OCI-LY3 (cell line): ENCODE data around the gene RRN3.
"Not testable (repeated sequence)": the region's sequence is repeated elsewhere in the genome, so short reads cannot be mapped to it uniquely, and the experiment has no call there.

Experiments used
- CTCF ChIP-seq: fragments of 200-600, 300-600 bp; sonication (generic); IDR thresholded peaks from 2 replicates; pipeline ENCODE4 v1.5.1; 2014; ENCODE audit warnings: antibody characterized with exemption, low read length, low read depth
- EZH2phosphoT487 ChIP-seq: fragments of 200-600 bp; shearing (Covaris generic); IDR thresholded peaks from 2 replicates; pipeline ENCODE4 v1.6.1; 2018; ENCODE audit warnings: antibody characterized with exemption, mixed run types, low read depth

DNA sequence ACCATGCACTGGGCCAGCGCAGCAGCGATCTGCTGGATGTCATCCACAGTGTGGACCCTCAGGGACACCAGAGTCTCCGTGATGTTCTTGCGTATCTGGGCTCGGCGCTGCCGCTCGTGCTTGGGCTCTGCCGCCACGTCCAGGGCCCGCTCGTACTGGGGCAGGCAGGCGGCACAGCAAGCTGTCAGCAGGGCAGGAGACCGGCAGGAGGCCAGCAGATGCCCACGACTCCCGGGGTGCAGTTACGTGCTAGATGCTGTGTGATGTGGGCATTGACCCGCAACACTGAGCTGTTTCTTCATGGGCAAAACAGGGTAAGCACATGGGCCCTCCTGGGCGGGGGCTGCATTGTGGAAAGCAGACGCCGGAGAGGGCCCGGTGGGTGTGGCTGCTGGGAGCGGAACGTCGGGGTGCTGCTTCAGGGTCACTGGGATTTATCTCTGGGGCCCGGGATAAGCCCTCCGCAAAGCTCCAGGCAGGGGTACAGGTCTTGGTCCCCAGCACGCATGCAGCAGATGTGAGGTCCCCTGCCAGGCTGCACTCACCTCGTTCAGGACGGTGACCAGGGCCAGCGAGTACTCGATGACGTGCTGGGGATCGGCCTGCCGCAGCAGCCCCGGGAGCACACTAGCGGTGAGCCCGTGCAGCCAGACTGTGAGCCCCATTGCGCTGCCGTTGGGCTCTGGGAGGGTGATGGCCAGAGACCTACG, 38.8 kb upstream of the RRN3 start:
- not testable (repeated sequence) for TF ChIP-seq CTCF, EZH2phosphoT487
